HG03159 (cell line): Measurements from ENCODE around the gene AKT2.
A peak's percentile ranks its signal among the peaks of the same experiment; 100 is the strongest.
"Not testable (repeated sequence)": the region's sequence is repeated elsewhere in the genome, so short reads cannot be mapped to it uniquely, and the experiment has no call there.

Experiments used
- ATAC-seq: cut with Tn5 transposase; IDR thresholded peaks from one replicate; pipeline ENCODE4 v1.9.1; 2021; ENCODE audit warnings: mild to moderate bottlenecking, moderate library complexity; ENCODE audit not compliant: unreplicated experiment

The AKT2 gene

DNA sequence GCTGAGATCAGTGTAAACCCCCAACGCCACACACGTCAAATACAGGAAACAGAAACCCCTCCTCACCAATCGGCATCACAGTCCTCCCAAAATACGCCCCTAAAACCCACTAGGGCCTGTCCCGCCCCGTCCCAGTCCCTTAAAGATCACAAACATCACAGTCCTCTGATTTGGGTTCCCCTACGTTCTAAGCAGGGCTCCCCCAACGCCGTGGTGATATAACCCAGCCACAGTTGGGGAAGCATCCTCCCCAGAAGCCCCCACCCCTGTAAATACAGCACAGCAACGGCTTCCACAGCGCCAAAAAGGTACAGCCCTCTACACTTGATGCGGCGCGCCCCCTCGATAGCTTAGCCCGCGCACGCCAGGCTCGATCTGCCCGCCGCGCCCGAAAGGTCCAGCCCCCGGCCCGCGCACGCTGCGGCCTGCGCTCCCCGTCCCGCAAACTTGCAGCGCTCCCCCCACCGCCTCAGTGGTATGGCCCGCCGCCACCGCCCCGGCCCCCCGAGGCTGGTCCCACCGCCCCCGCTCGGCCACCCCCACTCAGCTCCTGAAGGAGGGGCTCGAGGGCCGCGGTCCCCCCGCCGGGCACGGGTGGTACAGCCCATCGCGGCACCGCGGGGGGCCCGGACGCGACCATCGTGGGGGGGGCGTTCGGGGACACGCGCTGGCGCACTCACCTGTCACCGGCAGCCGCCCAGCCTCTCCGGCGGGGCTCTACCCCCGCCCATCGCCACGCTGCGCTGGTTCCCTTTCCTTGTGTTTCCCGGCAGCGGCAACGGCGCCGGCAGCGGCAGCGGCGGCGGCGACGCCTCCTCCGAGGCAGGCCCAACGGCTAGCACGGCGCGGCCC is at the start of gene AKT2:
Gene AKT2, minus strand, starts transcription at position 845 of the 852 bp plus-strand sequence. CDS start 20,078 bp downstream, outside the sequence.
- ATAC-seq: peak; percentile 32

DNA sequence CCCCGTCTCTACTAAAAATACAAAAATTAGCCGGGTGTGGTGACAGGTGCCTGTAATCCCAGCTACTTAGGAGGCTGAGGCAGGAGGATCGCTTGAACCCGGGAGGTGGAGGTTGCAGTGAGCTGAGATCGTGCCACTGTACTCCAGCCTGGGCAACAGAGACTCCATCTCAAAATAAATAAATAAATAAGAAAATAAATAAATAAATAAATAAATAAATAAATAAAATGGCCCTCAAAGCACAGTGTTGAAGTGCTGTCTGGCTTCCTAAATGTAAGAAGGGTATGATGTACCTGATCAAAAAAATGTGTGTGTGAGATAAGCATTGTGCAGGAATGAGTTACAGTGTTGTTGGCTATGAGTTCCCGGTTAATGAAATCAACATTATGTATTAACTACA is 47.9 kb upstream of the AKT2 start:
- not testable (repeated sequence) for ATAC-seq

DNA sequence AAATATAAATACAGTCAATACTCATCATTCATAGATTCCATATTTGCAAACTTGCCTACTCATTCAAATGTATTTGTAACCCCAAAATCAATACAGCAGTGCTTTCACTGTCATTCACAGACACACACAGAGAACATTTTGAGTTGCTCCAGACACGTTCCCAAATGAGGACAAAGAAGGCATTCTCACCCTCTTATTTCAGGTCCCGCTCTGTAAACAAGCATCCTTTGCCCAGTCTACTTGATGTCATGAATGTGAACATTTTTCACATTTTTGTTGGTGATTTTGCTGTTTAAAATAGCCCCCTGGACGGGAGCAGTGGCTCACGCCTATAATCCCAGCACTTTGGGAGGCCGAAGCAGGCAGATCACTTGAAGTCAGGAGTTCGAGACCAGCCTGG is 47.5 kb upstream of the AKT2 start:
- ATAC-seq: no peak

DNA sequence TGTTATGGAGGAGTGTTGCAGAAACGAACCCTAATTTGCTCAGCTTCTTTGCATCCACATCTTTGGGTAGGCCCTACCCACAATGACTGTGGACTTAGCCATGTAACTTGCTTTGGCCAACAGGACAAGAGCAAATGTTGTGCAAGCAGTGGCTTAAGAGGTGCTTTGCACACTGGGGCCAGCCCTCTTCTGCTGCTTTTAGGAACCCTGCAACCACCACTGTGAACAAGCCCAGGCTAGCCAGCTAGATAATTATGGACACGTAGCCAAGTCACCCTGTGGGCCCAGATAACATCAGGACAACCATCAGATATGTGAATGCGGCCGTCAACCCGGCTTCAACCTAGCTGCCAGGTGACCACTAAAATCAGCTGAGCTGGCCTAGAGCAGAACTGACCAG is 45.9 kb upstream of the AKT2 start:
- no peak for ATAC-seq

DNA sequence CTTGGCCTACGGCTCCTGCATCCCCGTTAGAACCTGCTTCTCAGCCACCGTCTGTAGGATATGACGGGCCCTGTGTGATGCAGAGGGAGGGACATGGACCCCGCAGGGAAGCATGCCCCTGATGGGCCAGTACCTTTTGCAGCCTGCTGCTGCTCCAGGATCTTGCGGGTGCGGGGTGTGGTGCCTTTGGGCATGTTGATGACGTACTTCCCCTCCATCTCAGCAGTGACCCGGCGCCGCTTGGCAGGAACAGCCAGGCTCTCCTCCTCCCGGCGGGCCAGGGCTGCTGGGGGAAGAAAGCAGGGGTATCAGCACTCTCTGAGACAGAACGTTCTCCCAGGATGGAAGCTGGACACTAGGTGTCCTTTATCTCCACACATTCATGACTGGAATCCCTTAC is 41.1 kb upstream of the AKT2 start:
- ATAC-seq: no peak

DNA sequence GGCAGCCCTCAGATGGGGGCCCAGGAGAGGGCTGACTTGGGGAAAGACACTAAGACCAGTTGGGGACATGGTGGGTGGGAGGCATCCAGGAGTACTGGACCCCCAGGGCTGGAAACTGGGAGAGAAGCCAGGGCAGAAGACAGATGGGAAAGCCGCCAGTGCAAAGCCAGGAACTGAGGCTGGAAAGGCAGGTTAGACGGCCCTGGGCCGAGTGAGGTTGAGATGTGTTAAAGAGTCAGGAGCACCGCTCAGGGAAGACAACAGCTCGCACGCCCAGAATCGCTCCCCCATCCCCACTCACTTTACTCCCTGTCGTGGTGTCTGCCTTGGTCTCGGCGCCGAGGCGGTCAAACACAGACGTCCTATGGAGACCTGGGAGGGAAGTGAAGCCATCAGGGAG is 38.6 kb upstream of the AKT2 start:
- ATAC-seq: no peak

DNA sequence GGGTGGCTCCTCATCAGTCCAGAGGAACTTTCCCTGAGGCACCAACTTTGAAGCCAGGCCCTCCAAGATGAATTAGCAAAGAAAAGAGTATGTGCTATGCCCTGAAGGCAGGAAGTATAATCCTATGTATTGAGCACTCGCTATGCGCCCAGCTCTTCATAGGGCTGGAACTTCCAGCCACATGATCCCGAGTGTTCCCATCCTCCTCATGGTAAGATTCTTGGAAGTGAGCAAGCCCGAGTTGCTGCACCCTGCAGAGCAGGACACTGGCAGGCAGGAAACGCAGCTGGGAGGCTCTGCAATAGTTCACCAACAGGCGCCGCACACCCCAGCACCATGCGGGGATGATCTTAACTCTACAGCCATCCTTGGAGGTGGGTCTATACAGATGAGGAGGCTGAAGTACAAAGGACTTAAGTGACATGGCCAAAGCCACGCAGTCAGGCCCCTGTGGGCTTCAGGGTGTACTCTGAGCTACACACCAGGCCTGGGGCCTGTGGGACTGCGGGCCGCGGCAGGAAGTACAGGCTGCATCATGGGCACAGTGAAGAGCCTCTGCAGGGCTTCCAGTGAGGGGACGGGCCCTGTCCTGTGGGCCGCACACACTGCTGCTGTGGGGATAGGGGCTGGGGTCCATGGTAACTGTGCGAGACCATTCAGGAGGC is 37.9 kb upstream of the AKT2 start:
- ATAC-seq: no peak

DNA sequence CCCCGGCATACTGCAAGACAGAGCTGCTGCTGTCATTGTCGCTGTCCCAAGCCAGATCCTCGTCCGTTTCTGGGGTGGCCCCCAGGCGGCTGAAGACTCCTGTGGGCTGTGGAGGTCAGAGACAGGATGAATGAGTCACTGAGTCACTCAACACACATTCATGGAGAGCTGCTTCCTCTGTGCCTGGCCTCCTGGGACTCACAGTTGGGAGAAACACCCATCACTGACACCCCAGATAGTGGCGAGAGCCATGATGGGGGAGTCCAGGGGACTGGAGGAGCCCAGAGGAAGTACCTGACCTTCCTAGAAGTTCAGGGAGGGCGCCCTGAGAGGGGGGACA is 37.1 kb upstream of the AKT2 start:
- ATAC-seq: no peak

DNA sequence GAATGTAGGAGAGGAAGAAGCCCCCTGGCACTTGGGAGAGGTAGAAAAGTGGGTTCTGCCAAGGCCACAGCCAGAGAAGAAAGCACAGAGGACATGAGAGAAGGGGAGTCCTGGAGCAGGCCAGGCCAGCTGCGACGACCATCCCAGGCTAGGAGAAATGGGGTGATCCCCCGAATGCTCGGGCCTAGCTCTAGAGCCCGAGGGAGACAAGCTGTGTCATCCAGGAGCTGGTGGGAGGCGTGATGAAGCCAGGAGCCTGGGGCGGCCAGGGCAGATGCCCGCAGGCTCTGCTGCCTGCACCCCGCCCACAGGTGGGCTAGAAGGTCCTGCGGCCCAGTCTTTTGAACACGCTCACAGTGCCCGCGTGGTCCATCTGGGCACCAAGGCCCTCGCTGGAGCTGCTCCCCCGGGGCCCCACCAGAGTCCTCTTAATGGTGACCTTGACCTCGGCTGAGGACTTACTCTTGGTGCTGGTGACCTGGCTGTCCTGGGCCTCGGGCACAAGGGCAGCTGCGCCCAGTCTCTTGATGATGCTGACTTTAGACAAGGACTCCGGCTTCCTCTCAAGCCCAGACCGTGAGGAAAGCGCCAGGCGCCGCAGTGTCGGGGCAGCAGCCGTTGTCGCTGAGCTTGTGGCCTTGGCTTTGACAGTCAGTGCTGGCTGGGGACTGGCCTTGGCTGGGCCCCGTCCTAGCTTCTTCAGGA is 36.6 kb upstream of the AKT2 start:
- ATAC-seq: no peak

DNA sequence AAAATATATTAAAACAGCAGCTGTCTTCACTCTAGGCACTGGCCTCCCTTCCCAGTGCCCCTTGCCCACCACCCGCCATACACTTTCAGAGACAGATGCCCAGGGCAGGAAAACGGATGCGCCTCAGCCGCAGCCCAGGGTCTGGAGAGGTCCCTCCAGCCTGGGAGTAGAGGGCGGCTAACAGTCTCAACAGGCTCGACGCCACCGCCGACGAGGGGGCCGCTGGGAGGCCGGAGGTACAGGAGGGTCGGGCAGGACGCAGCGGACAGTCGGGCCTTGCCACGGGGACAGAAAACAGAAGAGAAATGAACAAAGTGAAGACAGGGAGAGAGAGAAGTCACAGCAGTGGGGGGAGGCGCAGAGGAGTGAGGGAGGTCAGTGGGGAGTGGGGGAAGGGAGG is 35.9 kb upstream of the AKT2 start:
- ATAC-seq: no peak

DNA sequence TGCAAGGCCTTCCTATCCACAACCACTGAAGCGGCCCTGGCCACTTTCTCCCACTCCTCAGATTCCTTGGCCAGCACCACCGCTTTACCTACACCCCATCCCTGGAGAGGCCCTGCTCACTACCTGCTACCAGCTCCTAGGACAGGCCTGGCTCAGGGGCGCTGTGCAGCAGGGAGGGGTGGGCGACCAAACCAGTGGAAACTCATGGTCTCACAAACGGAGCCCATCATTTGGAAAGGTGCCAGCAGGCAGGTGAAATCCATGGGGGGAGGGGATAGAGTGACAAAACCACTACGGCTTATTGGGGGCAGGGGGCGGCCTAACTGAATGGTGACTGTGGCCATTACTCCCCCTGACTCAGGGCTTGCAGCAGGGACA is 35.4 kb upstream of the AKT2 start:
- ATAC-seq: no peak

DNA sequence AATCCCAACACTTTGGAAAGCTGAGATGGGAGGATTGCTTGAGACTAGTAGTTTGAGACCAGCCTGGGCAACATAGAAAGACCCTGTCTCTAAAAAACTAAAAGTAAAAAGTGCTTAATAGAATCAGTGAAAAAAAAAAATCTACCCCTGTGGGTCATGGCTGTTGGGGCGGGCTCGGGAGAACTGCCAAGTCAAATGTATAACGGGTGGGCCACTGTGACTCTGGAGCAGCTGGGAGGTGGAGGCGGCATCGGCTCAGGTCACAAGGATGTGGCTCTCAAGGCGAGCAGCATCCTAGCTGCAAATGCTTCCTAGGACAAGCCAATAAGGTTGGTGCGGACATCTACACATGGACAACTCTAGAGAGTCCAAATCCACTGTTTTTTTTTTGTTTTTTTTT is 32.2 kb upstream of the AKT2 start:
- ATAC-seq: no peak

DNA sequence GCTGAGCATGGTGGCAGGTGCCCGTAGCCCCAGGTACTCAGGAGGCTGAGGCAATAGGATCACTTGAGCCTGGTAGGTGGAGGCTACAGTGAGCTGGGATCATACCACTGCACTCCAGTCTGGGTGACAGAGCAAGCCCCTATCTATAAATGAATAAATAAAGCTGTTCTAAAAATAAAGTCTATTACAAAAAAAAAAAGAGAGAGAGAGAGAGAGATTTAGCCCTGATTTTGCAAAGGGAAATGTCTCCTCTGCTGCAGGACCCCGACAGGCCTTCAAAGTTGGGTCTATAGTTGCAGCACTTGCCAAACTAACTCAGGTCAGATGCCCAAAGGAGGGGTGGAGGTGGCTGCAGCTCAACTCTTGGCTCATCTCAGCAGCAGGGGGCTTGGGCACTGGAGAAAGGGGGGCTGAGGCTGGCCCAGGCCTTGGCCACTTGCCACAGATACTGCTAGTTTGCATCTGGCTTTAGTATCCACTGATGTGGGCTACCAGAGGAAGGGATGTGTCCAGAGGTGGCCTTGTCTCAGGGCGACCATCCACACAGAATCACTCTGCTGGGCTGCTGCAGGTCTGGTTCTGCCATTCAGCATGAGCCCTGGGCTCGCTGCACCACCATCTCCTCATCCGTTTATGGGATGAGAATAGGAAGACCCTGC is 30.8 kb upstream of the AKT2 start:
- ATAC-seq: no peak

DNA sequence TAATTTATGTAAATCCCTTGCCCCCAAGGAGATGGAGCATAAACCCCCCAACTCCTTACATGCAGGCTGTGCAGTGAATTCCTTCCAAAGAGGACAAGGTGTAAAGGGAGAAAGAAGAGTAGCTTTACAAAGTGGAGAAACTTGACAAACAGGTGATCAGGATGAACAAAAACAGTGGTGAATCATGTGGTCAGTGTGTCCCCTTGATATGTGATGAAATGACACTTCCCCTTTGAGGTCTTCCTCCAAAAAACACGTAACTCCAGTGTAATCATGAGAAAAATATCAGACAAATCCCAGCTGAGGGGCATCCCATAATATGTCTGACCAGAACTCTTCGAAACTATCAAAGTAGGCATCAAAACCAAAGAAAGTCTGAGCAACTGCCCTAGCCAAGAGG is 29.5 kb upstream of the AKT2 start:
- ATAC-seq: no peak

DNA sequence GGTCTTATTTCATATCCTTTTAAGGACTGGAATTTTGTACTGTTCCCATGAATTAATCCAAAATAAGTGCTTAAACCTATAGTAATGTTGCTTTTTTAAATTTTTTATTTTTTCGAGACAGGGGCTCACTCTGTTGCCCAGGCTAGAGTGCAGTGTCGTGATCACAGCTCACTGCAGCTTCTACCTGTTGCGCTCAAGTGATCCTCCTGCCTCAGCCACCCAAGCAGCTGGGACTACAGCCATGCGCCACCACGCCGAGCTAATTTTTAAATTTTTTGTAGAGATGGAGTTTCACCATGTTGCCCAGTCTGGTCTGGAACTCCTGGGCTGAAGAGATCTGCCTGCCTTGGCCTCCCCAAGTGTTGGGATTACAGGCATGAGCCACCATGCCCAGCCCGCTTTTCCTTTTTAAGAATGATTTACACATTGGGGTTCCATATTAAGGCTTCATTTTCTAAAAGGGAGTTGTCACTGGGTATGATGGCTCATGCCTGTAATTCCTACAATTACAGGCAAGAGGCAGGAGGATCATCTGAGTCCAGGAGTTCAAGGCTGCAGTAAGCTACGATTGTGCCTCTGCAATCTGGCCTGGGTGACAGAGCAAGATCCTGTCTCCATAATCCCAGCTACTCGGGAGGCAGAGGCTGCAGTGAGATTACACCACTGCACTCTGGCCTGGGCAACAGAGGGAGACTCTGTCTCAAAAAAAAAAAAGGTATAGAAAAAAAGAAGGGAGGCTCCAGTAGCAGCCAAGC is 28.3 kb upstream of the AKT2 start:
- no peak for ATAC-seq

DNA sequence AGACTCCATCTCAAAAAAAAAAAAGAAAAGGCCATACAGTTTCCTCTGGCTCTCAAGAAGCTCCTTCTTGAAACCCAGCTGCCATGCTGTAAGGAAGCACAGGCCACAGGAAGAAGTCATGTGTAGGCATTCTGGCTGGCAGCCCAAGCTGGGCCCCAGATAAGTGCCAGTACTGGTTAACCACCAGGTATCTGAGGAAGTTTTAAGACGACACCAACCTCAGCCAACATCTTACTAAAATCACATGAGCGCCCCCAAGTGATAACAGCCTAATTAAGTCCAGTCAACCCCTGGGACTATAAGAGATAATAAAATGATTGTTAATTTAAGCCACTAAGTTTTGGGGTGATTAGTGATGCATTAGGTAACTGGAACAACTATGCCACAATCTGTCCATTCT is 27.4 kb upstream of the AKT2 start:
- no peak for ATAC-seq

DNA sequence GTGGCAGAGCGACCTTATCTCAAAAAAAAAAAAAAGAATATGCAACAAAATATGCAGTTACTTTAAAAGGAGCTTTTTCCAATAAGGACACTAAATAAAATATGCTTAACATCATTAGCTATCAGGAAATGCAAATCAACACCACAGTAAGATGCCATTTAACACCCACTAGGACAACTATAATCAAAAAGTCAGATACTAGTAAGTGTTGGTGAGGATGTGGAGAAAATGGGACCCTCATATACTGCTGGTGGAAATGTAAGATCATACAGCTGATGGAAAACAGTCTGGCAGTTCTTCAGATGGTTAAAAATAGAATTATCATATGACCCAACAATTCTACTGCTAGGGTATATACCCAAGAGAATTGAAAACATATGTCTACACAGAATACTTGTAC is 24.5 kb upstream of the AKT2 start:
- no peak for ATAC-seq

DNA sequence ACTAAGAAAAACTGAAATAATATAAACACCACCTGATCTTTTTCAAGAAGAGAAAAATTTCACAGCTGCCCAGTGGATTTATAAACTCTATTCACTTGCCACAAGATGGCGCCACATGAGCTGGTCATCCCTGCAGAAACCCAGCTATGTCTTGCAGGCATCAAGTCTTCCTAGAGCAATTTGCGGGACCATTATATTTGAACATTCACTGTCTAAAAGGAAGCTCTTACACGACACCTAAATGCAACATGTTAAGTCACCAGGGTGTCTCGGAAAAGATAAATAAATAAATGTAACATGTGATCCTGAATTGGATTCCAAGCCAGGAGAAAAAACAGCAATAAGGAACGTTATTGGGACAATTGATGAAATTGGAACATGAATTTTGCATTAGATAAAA is 20.3 kb upstream of the AKT2 start:
- no peak for ATAC-seq

DNA sequence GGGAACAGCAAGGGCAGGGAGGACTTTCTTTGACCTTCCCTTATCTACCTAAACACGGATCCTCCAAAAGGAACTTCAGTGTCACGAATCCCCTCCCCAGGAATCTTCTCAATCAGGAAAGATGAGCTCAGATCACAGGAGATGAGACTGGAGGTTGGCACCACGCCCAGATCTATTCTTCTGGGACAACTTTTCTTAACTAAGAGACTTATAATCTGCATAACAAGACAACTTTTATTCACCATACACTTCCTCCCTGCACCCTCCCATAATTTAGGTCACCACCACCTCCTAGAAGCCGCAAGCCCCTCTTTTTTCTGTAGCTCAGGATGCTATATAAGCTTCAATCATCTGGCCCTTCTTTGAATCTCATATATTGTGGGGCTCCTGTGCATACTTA is 19.2 kb upstream of the AKT2 start:
- ATAC-seq: no peak

DNA sequence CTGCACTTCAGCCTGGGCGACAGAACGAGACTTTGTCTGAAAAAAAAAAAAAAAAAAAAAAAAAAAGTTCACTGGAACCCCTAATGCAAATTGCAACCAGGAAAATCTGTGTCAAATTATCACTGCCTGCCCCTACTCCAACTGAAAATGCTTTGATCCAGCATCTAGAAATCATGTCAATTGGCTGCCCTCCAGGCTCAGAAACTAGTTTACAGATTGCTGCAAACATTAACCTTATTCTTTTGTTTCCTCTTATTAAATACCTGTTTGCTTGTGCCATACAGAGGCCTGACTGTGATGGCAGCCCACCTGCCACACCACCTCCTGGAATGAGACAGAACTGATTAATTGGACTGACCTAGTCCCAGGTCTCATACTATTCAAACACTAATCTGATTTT is 18.6 kb upstream of the AKT2 start:
- ATAC-seq: no peak
